Thymus (tissue), 11 donors: Measurements from ENCODE around the gene CMSS1. TPM values are rescaled to one million over a fixed set of nuclear protein-coding genes. Genes with fewer than 3 reads are reported as not detected.

Experiments used
- DNase-seq, 9 donors: peaks; one replicate each; pipeline ENCODE4 v3.0.0-alpha.2; 2013; ENCODE audit warnings: low spot score in 9 of 9, low read depth in 6 of 9, missing footprints in 1 of 9
- H3K27ac ChIP-seq, 2 donors: one replicate each; pipeline ENCODE4 v1.5.1; 2013; ENCODE audit warnings: control low read depth in 1 of 2, low read depth in 1 of 2, low read length in 1 of 2, mild to moderate bottlenecking in 1 of 2, moderate library complexity in 1 of 2
- H3K27me3 ChIP-seq, 2 donors: one replicate each; pipeline ENCODE4 v1.5.1; 2013; ENCODE audit warnings: low read length in 1 of 2; ENCODE audit not compliant: control insufficient read depth in 2 of 2, insufficient read depth in 1 of 2
- H3K36me3 ChIP-seq, 2 donors: one replicate each; pipeline ENCODE4 v1.5.1; 2013; ENCODE audit warnings: low read length in 1 of 2, mild to moderate bottlenecking in 1 of 2, moderate library complexity in 1 of 2; ENCODE audit not compliant: control insufficient read depth in 2 of 2, insufficient read depth in 2 of 2
- H3K4me1 ChIP-seq, 2 donors: one replicate each; pipeline ENCODE4 v1.5.1; 2013; ENCODE audit warnings: low read length in 2 of 2; ENCODE audit not compliant: control insufficient read depth in 2 of 2, insufficient read depth in 2 of 2
- H3K4me3 ChIP-seq, 2 donors: one replicate each; pipeline ENCODE4 v1.5.1; 2013; ENCODE audit warnings: low read length in 2 of 2, control low read depth in 1 of 2, mild to moderate bottlenecking in 1 of 2
- H3K9me3 ChIP-seq, 2 donors: one replicate each; pipeline ENCODE4 v1.5.1; 2013; ENCODE audit warnings: low read length in 1 of 2, mild to moderate bottlenecking in 1 of 2; ENCODE audit not compliant: control insufficient read depth in 2 of 2, insufficient read depth in 1 of 2
- WGBS: extraction: QIAGEN DNeasy Blood & Tissue Kit; methylation state at CpG from one replicate; pipeline ENCODE4 v1.1.7; 2013; 5-methylcytosine and 5-hydroxymethylcytosine counted together
- polyA plus RNA-seq: library from polyadenylated mRNA; stranded (reverse); fragments of 200-250 nt; gene quantifications from one replicate; pipeline ENCODE4 v1.2.3, GENCODE V29; 2013
- total RNA-seq: library from RNA; stranded (reverse); fragments of 120-200 nt; gene quantifications from one replicate; pipeline ENCODE4 v1.2.4, GENCODE V29; 2013
- donor health status: healthy.

CMSS1 gene
- total and polyA plus RNA-seq, 2 donors = 27.3 to 39.0 TPM

GRCh38 chr3:99895703-99896441 is 78.2 kb downstream of the CMSS1 start:
- no peak for DNase-seq
- H3K27me3 ChIP-seq = no peaks in the 10 kb centered on the region
- no peaks in the 10 kb centered on the region for H3K4me1 ChIP-seq
- 59% methylated on average over 2 of the region's 2 CpGs for WGBS
- H3K27ac ChIP-seq = no peak overlapping the region
- H3K36me3 ChIP-seq = no peaks in the 10 kb centered on the region
- H3K9me3 ChIP-seq = no peaks in the 10 kb centered on the region
- no peak overlapping the region for H3K4me3 ChIP-seq

- no peaks in the 10 kb centered on the region for H3K9me3 ChIP-seq
- 69% methylated on average over 3 of the region's 3 CpGs for WGBS
- H3K27me3 ChIP-seq = no peaks in the 10 kb centered on the region
- H3K36me3 ChIP-seq = no peaks in the 10 kb centered on the region
- no peak for DNase-seq
- H3K4me1 ChIP-seq = no peaks in the 10 kb centered on the region
- H3K4me3 ChIP-seq = no peak overlapping the region
- H3K27ac ChIP-seq = no peak overlapping the region
Measured at GRCh38 chr3:99896482-99896881, 78.8 kb downstream of the CMSS1 start.

GRCh38 chr3:99899603-99900002 is 81.9 kb downstream of the CMSS1 start:
- Histone ChIP-seq H3K36me3 (no peaks in the 10 kb centered on the region), H3K27ac (no peak overlapping the region), H3K9me3 (no peaks in the 10 kb centered on the region), H3K27me3 (no peaks in the 10 kb centered on the region), H3K4me1 (no peaks in the 10 kb centered on the region), H3K4me3 (no peak overlapping the region)
- WGBS = 96% methylated on average over 3 of the region's 3 CpGs
- no peak for DNase-seq

GRCh38 chr3:99900248-99900647 is 82.6 kb downstream of the CMSS1 start:
- 99% methylated on average over 1 of the region's 1 CpG for WGBS

GRCh38 chr3:99901200-99901926 is 83.7 kb downstream of the CMSS1 start:
- DNase-seq = no peak
- WGBS = 89% methylated on average over 6 of the region's 6 CpGs
- Histone ChIP-seq H3K36me3 (no peaks in the 10 kb centered on the region), H3K9me3 (no peaks in the 10 kb centered on the region), H3K27me3 (no peaks in the 10 kb centered on the region), H3K4me3 (no peak overlapping the region), H3K27ac (no peak overlapping the region), H3K4me1 (no peaks in the 10 kb centered on the region)

More at GRCh38 chr3:99900248-99900647, 82.6 kb downstream of the CMSS1 start:
- Histone ChIP-seq H3K27ac (no peak overlapping the region), H3K27me3 (no peaks in the 10 kb centered on the region), H3K9me3 (no peaks in the 10 kb centered on the region), H3K36me3 (no peaks in the 10 kb centered on the region), H3K4me1 (no peaks in the 10 kb centered on the region), H3K4me3 (no peak overlapping the region)
- DNase-seq = no peak

- Histone ChIP-seq H3K4me3 (no peak overlapping the region), H3K27me3 (no peaks in the 10 kb centered on the region), H3K27ac (no peak overlapping the region), H3K4me1 (no peaks in the 10 kb centered on the region), H3K9me3 (no peaks in the 10 kb centered on the region), H3K36me3 (no peaks in the 10 kb centered on the region)
- no peak for DNase-seq
- WGBS = 92% methylated on average over 1 of the region's 1 CpG
Measured at GRCh38 chr3:99902091-99902490, 84.4 kb downstream of the CMSS1 start.

- no peaks in the 10 kb centered on the region for H3K9me3 ChIP-seq
- no peaks in the 10 kb centered on the region for H3K27me3 ChIP-seq
- no peaks in the 10 kb centered on the region for H3K36me3 ChIP-seq
- H3K4me3 ChIP-seq = no peak overlapping the region
- H3K4me1 ChIP-seq = no peaks in the 10 kb centered on the region
- DNase-seq = no peak
- no peak overlapping the region for H3K27ac ChIP-seq
Measured at GRCh38 chr3:99903869-99904268, 86.2 kb downstream of the CMSS1 start.

- WGBS = 94% methylated on average over 2 of the region's 2 CpGs
Measured at GRCh38 chr3:99907959-99908544, 90.4 kb downstream of the CMSS1 start.

More at GRCh38 chr3:99907959-99908544, 90.4 kb downstream of the CMSS1 start:
- Histone ChIP-seq H3K4me1 (no peaks in the 10 kb centered on the region), H3K36me3 (no peaks in the 10 kb centered on the region), H3K9me3 (no peaks in the 10 kb centered on the region), H3K27me3 (no peaks in the 10 kb centered on the region), H3K4me3 (no peak overlapping the region), H3K27ac (no peak overlapping the region)
- no peak for DNase-seq
